Neural cell (in vitro differentiated cells): ENCODE results near the gene GOLT1B. TPM values are rescaled to one million over a fixed set of nuclear protein-coding genes. Genes with fewer than 3 reads are reported as not detected.

Source experiments
- H2AFZ ChIP-seq: fragments of 200-600, 300-800 bp; sonication (generic), shearing (Covaris generic); 2 replicates; pipeline ENCODE4 v1.6.0; 2014; ENCODE audit warnings: low read depth, mild to moderate bottlenecking, antibody characterized with exemption, low read length, moderate library complexity
- H3F3A ChIP-seq: fragments of 200-600 bp; shearing (Covaris generic); 2 replicates; pipeline ENCODE4 v1.6.1; 2016; ENCODE audit warnings: mild to moderate bottlenecking, moderate library complexity, mixed read lengths, antibody characterized with exemption, low read length; ENCODE audit not compliant: insufficient read depth, poor library complexity, severe bottlenecking
- H3K27ac ChIP-seq: fragments of 200-600, 300-800 bp; sonication (generic), shearing (Covaris generic); 2 replicates; pipeline ENCODE4 v1.5.1; 2014; ENCODE audit warnings: mild to moderate bottlenecking, low read length, moderate library complexity
- H3K27me3 ChIP-seq: fragments of 300-800, 200-600 bp; sonication (generic), shearing (Covaris generic); 2 replicates; pipeline ENCODE4 v1.6.0; 2014; ENCODE audit warnings: mild to moderate bottlenecking, low read depth, low read length, moderate library complexity; ENCODE audit not compliant: insufficient read depth
- H3K36me3 ChIP-seq: fragments of 300-800, 200-600 bp; sonication (generic), shearing (Covaris generic); 2 replicates; pipeline ENCODE4 v1.5.1; 2014; ENCODE audit warnings: mild to moderate bottlenecking, antibody characterized with exemption, low read length, moderate library complexity; ENCODE audit not compliant: insufficient read depth
- H3K4me2 ChIP-seq: fragments of 300-800, 200-600 bp; sonication (generic), shearing (Covaris generic); 2 replicates; pipeline ENCODE4 v1.6.0; 2014; ENCODE audit warnings: mild to moderate bottlenecking, low read length
- H3K4me3 ChIP-seq: fragments of 300-800, 200-600 bp; sonication (generic), shearing (Covaris generic); 2 replicates; pipeline ENCODE4 v1.5.1; 2014; ENCODE audit warnings: mild to moderate bottlenecking, low read length, moderate library complexity
- H3K79me2 ChIP-seq: fragments of 200-600 bp; shearing (Covaris generic); replicated peaks from 2 replicates; pipeline ENCODE4 v1.6.0; 2014; ENCODE audit warnings: mild to moderate bottlenecking, low read length, moderate library complexity; ENCODE audit not compliant: insufficient read depth
- H3K9ac ChIP-seq: fragments of 300-800, 200-600 bp; sonication (generic), shearing (Covaris generic); 2 replicates; pipeline ENCODE4 v1.6.1; 2016; ENCODE audit warnings: mild to moderate bottlenecking, low read length, mixed read lengths
- H3K9me2 ChIP-seq: fragments of 200-600 bp; shearing (Covaris generic); 2 replicates; pipeline ENCODE4 v1.6.1; 2016; ENCODE audit warnings: mild to moderate bottlenecking, low read length, mixed read lengths; ENCODE audit not compliant: insufficient read depth
- H3K9me3 ChIP-seq: fragments of 200-600, 300-800 bp; sonication (generic), shearing (Covaris generic); 2 replicates; pipeline ENCODE4 v1.6.1; 2016; ENCODE audit warnings: mild to moderate bottlenecking, mixed run types, low read length, moderate library complexity, mixed read lengths
- H4K20me1 ChIP-seq: fragments of 200-600 bp; shearing (Covaris generic); 2 replicates; pipeline ENCODE4 v1.6.1; 2016; ENCODE audit warnings: mild to moderate bottlenecking, mixed run types; ENCODE audit not compliant: insufficient read depth
- CTCF ChIP-seq: fragments of 450-650 bp; IDR thresholded peaks from 2 replicates; pipeline ENCODE4 v1.5.1; 2014; ENCODE audit warnings: antibody characterized with exemption, mild to moderate bottlenecking, moderate library complexity; ENCODE audit not compliant: poor library complexity, severe bottlenecking
- EP300 ChIP-seq: fragments of 450-650 bp; conservative IDR thresholded peaks from 2 replicates; pipeline ENCODE4 v1.6.1; 2014; ENCODE audit warnings: antibody characterized with exemption, mild to moderate bottlenecking, moderate library complexity; ENCODE audit not compliant: poor library complexity, severe bottlenecking
- EZH2 ChIP-seq: fragments of 200-600, 300-800 bp; shearing (Covaris generic), sonication (generic); IDR thresholded peaks from 2 replicates; pipeline ENCODE4 v1.6.1; 2014; ENCODE audit warnings: antibody characterized with exemption, low read length, borderline replicate concordance, mild to moderate bottlenecking; ENCODE audit not compliant: insufficient read depth, poor library complexity, severe bottlenecking
- MXI1 ChIP-seq: fragments of 450-650 bp; conservative IDR thresholded peaks from 2 replicates; pipeline ENCODE4 v1.6.1; 2014; ENCODE audit warnings: antibody characterized with exemption, mild to moderate bottlenecking; ENCODE audit not compliant: poor library complexity, severe bottlenecking
- POLR2AphosphoS5 ChIP-seq: IDR thresholded peaks from 2 replicates; pipeline ENCODE4 v1.6.1; 2012
- RAD21 ChIP-seq: fragments of 450-650 bp; conservative IDR thresholded peaks from 2 replicates; pipeline ENCODE4 v1.6.1; 2014; ENCODE audit warnings: antibody characterized with exemption, mild to moderate bottlenecking, moderate library complexity
- REST ChIP-seq: IDR thresholded peaks from 2 replicates; pipeline ENCODE4 v1.6.1; 2012; ENCODE audit warnings: borderline replicate concordance
- SMC3 ChIP-seq: fragments of 450-650 bp; conservative IDR thresholded peaks from 2 replicates; pipeline ENCODE4 v1.6.1; 2014; ENCODE audit warnings: antibody characterized with exemption, mild to moderate bottlenecking, moderate library complexity; ENCODE audit not compliant: poor library complexity
- TAF1 ChIP-seq: IDR thresholded peaks from 2 replicates; pipeline ENCODE4 v1.6.1; 2012; ENCODE audit warnings: low read depth
- polyA plus RNA-seq: library from polyadenylated mRNA; depleted of rRNA; stranded (reverse); fragments of >200 nt; gene quantifications from 2 replicates; pipeline ENCODE4 v1.2.3, GENCODE V29; 2014

The GOLT1B gene
- polyA plus RNA-seq, 1 donor from 2014 or later, result 203 TPM

GRCh38 chr12:21527451-21528180 lies 26.0 kb downstream of the GOLT1B start:
- peaks cover 34% of the 10 kb centered on the region for H3K27me3 ChIP-seq
- H3K9me2 ChIP-seq, result no peaks in the 10 kb centered on the region
- H3K9ac ChIP-seq, result peak overlapping the region; percentile 54
- no peaks in the 10 kb centered on the region for H3K79me2 ChIP-seq
- H2AFZ ChIP-seq, result peak overlapping the region; percentile 23
- no peaks in the 10 kb centered on the region for H4K20me1 ChIP-seq
- peak overlapping the region; percentile 74 for H3K4me3 ChIP-seq
- no peaks in the 10 kb centered on the region for H3K36me3 ChIP-seq
- TF ChIP-seq EP300 (no peak), POLR2AphosphoS5 (peak; percentile 29), CTCF (no peak), REST (no peak), SMC3 (no peak), RAD21 (no peak), MXI1 (peak; percentile 28), TAF1 (no peak), EZH2 (no peak)
- no peaks in the 10 kb centered on the region for H3F3A ChIP-seq
- H3K27ac ChIP-seq, result no peak overlapping the region
- peak overlapping the region; percentile 79 for H3K4me2 ChIP-seq
- no peaks in the 10 kb centered on the region for H3K9me3 ChIP-seq

GRCh38 chr12:21528953-21529352 lies 27.4 kb downstream of the GOLT1B start:
- no peak for TF ChIP-seq EZH2
- TF ChIP-seq POLR2AphosphoS5, result no peak
- no peak for TF ChIP-seq EP300
- TF ChIP-seq CTCF, result no peak
- no peak for TF ChIP-seq MXI1
- TF ChIP-seq SMC3, result no peak
- no peak for TF ChIP-seq RAD21
- TF ChIP-seq TAF1, result no peak
- Histone ChIP-seq H3K9ac (no peak overlapping the region), H3K79me2 (no peaks in the 10 kb centered on the region), H3K9me2 (no peaks in the 10 kb centered on the region), H4K20me1 (no peaks in the 10 kb centered on the region), H3K27me3 (peaks cover 34% of the 10 kb centered on the region), H3K27ac (no peak overlapping the region), H3K36me3 (no peaks in the 10 kb centered on the region), H3F3A (no peaks in the 10 kb centered on the region), H3K4me2 (no peak overlapping the region), H2AFZ (no peak overlapping the region), H3K9me3 (no peaks in the 10 kb centered on the region), H3K4me3 (no peak overlapping the region)
